ENCODE data around the gene EFEMP2. TPM values are rescaled to one million over a fixed set of nuclear protein-coding genes. Genes with fewer than 3 reads are reported as not detected.
"Not testable (repeated sequence)": the region's sequence is repeated elsewhere in the genome, so short reads cannot be mapped to it uniquely, and the experiment has no call there.

The EFEMP2 gene
- total RNA-seq, 1 experiment from 2014 or later = 25.3 TPM

DNA sequence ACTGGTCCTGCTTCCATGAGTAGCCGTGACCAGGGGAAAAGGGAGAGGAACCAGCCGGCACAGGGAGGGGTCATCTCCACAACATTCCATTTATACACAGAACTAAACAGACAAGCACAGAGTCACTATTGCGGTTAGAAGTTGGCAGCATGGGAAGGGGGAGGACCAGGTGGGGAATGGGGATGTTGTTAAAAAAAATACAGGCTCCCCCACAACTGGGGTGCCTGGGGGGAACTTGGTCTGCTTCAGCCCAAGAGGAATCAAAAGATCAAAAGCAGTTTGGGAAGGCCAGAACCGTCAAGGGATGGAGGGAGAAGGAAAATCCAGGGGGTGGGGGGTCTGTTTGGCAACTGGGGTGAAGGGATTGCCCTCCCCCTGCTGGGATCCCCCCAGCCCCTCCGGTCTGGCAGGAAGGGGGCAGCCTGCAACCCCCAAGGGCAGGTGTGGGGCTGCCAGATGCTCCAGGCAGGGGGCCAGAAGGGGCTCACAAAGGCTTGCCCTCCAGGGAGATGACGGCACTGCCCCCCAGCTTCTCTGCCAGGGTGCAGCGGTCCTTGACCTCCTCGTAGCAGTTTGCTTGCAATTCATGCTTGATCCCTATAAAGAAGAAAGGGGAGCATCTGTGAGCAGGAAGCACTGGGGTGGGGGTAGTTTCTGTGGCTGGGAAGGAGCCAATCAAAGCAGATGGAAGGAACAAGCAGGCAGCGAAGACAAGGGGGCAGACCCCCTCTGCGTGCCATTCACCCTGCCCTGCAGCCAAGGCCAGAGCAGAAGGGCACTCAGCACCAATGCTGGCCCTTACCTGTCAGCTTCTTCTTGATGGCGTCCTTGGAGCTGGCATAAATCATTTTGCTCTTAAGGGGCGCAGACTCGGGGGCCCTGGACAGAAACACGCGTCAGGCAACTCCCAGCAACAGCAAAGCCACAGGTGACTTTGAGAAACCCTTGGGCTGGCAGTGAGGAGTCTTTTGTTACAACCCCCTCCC, 17.5 kb downstream of the EFEMP2 start:
- DNase-seq (ENCODE audit: low read depth) = no peak

DNA sequence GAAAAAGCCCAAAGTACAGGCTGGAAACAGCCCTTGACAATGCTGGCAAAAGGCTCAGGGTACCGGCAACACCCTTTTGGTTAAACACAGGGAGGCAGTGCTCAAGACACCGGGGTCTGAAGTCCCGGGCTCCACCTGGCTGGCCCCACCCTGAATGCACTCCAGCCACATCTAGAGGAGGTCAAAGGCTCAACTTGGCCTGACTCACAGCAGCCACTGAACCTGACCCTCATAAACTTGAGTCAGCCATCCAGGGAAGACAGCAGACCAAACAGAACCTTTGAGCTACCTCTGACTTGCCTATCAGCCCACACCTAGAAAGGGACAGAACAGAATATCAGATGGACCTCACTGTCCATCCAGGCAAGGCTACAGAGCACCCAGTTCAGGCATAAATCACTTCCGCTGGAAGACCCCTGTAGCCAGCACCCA, 18.4 kb downstream of the EFEMP2 start:
- no peak for DNase-seq (ENCODE audit: low read depth)

DNA sequence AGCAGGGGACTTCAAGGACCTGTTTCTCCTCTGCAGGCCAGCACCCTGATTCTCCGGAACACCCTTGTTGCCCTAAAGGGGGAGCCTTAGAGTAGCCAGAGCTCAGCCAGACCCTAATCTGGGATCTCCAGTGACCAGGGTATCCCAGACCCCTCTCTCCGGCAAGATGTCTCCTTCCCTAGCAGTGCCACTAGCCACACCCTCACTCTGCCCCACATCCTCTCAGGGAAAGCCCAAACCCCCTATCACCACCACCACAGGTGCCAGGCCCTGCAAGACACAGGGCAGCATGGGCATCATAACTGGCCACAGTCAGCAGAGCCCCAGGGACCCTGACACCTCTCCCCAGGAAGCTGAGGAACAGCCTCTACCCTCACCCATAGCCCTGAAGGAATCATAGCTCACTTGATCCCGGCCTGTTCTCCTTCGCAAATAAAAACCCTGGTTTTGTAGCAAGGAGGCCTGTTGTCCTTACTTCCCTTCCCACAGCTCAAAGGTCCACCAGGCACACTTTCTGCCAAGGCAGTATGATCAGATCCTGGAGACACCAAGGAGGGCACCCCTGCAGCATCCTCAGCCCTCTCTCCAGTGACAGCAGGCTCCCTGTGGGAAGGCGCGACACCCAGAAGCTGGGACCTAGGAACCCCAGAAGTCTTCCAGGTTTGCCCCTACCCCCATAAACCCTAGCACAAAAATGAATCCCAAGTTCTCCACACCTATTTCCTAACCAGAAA, 19.2 kb downstream of the EFEMP2 start:
- DNase-seq (ENCODE audit: low read depth) = no peak

DNA sequence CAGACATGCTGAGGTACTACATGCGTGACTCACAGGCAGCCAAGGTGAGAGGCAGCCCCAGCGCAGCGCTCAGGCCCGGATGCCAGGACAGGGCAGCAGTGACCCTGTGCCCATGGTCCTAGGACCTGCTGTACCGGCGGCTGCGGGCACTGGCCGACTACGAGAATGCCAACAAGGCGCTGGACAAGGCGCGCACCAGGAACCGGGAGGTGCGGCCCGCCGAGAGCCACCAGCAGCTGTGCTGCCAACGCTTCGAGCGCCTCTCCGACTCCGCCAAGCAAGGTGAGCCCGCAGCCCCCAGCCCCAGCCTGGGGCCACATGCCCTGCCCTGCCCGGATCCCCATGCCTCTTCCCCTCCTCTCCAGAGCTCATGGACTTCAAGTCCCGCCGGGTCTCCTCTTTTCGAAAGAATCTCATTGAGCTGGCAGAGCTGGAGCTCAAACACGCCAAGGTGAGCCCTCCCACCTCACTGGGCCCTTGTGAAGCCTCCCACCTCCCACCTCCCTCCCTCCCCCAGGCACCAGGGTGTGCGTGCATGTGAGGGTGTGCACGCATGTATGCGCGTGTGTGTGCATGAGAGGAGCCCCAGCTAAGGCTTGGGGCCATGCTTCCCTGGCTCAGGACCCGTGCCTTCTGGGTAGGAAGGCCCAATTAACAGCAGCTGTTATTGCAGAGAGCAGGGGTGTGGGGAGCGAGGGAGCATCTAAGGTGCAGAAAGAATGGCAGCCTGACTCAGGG, 19.9 kb downstream of the EFEMP2 start:
- peak; percentile 39 for DNase-seq (ENCODE audit: low read depth)

DNA sequence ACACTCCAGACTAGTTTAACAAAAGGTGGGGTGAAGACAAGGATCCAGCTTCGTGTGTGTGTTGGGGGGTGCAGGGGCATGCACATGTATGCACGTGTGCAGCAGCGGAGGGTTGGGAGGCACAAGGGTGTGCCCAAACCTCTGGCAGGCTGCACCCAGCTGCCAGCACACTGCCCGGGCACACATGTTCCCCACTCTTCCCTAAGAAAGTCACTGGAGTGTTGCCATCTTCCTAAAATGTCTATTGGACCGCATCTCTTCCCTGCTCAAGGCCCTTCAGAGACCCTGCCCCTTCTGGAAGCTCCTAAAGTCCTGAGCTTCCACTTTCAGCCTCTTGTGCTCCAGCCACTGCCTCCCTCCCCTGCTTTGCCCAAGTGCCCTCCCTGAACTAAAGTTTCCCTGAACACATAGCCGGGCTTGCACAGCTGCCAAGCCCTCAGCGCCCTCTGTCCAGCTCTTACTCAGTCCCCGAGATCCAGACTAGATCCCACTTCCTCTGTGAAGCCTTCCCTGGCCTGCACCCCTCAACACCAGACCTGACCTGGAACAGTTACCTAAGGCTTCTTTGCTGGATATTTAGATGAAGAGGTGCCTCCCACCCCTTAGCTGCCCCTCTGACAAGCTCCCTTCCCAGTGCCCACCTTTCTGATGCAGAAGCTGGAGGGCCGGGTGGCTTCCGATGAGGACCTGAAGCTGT, 20.6 kb downstream of the EFEMP2 start:
- DNase-seq (ENCODE audit: low read depth) = peak; percentile 54

DNA sequence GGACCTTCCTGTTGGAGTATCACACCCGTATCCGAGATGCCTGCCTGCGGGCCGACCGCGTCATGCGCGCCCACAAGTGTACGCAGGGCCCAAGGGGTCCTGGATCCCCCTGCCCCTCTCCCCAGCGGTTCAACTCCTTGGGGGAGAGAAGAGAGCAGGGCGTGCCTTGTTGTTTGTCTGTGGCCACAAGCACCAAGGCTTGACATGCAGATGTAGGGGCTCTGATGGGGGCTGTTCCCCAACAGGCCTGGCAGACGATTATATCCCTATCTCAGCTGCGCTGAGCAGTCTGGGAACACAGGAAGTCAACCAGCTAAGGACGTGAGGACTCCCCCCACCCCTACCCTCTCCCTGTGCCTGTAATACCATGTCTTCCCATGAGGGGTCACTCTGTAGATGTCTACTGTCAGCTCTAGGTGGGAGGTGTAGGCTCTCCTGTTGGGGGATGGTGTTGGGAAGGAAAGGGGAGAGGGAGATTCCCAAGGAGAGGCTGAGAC, 21.5 kb downstream of the EFEMP2 start:
- peak; percentile 46 for DNase-seq (ENCODE audit: low read depth)

DNA sequence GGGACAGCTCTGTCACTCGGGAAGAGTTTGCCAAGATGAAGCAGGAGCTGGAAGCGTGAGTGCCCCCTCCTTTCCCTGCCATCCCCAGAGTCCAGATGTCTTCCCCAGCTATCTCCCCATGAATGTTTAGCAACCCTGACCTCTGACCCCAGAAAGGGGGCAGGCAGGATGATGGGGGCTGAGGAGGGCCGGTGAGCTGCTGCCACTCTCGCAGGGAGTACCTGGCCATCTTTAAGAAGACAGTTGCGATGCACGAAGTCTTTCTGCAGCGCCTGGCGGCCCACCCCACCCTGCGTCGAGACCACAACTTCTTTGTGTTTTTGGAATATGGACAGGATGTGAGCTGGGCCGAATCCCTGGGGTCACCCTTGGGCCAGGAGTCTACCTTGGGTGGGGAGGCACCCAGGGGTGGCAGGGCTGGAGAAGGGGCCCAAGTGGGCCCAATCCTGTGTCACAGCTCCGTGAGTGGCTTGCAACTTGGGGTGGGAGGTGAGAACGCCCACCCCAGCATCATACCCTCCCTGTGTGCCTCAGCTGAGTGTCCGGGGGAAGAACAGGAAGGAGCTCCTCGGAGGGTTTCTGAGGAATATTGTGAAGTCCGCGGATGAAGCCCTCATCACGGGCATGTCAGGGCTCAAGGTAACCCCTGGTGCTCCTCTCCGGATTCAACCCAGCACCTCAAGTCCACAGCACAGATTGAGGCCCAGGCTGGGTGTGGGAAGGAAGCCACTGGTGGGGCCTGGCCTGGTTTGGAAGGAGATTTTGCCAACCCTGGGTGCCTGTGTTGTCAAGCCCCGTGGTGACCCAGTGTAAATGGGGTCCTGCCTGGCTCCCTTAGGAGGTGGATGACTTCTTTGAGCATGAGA, 22.1 kb downstream of the EFEMP2 start:
- peak; percentile 30 for DNase-seq (ENCODE audit: low read depth)

DNA sequence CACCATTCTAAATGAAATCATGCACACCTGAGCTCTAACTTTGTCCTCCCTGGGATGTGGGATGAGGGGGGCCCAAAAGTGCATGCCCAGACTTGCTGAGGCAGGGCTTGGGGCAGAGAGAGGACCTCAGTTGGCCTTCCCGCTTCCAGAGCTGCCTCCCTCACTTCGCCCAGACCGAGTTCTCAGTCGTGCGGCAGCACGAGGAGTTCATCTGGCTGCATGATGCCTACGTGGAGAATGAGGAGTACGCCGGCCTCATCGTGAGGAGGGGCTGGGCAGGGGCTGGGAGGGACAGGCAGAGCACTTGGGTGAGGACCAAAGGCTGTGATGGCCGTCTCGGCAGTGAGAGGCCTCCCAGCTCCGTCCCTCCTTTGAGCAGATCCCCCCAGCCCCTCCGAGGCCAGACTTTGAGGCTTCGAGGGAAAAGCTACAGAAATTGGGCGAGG, 22.8 kb downstream of the EFEMP2 start:
- no peak for DNase-seq (ENCODE audit: low read depth)

DNA sequence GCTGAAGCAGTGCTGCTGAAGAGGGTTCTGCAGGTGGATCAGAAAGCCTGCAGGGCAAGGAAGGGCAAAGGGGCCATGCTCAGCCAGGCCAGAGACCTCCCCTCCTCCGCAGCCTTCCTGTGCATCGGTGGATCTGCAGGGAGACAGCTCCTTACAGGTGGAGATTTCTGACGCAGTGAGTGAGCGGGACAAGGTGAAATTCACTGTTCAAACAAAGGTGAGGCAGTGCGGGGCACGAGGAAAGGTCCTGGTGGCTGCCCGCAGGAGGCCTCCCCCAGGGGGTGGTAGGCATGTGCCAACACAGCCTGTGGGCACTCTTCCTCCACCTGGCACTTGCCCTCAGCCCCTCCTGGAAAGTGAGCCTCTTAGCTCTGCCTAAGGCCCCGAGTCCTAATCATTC, 23.2 kb downstream of the EFEMP2 start:
- DNase-seq (ENCODE audit: low read depth) = no peak

DNA sequence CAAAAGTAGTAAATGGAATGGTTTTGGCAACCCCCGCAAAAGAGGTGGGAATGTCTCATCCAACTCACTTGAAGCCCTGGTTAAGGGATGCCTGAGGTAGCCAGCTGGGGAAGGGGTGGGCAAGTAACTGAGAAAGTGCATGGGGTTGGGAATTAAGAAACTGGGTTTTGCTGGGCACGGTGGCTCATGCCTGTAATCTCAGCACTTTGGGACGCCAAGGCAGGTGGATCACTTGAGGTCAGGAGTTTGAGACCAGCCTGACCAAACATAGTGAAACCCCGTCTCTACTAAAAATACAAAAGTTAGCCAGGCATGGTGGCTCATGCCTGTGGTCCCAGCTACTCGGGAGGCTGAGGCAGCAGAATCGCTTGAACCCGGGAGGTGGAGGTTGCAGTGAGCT, 23.9 kb downstream of the EFEMP2 start:
- DNase-seq (ENCODE audit: low read depth) = not testable (repeated sequence)

DNA sequence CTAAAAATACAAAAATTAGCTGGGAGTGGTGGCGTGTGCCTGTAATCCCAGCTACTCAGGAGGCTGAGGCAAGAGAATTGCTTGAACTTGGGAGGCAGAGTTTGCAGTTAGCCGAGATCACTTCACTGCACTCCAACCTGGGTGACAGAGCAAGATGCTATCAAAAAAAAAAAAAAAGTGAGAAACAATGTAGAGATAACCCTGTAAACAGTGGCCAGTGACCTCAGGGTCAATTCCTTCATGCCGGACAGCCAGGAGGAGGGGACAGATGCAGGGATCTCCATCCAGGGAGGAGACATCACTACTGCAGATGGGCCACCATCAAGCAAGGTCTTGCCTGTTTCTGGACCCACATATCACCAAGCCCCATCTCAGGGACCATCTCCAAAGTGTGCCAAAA, 24.9 kb downstream of the EFEMP2 start:
- DNase-seq (ENCODE audit: low read depth) = no peak

DNA sequence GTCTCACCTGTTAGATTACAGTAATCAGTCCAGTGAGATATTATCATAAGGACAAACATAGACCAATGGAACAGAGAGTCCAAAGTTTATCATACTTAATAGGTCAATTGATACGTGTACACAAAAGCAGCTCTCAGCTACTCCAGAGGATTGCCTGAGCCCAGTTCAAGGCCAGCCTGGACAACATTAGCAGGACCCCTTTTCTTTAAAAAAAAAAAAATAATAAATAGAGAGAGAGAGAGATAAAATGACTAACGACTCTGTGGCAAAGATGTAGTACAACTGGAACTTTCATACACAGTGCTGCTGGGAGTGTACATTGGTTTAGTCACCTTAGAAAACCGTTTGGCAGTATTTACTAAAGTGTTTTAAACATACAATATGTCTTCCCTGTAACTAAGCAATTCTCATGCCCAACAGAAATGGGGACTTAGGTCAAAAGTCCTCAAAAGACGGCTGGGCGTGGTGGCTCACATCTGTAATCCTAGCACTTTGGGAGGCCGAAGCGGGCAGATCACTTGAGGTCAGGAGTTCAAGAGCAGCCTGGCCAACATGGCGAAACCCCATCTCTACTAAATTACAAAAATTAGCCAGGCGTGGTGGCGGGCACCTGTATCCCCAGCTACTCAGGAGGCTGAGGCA, 28.2 kb downstream of the EFEMP2 start:
- DNase-seq (ENCODE audit: low read depth) = no peak

DNA sequence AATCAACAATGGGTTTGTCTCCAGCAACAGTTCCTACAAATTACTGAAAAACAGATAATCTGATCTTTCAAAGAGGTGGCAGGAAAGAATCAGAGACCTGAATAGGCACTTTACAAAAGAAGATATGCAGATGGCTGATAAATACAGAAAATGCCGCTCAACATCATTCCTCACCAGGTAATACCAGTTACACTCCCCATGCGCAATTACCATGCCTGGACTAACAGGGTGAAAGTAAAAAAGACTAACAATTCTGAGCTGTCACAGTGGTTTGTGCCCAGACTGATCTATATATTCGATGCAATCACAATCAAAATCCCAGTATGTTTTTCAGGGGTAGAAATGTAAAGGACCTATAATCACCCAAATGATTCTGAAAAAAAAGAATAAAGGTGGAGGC, 28.8 kb downstream of the EFEMP2 start:
- DNase-seq (ENCODE audit: low read depth) = no peak

DNA sequence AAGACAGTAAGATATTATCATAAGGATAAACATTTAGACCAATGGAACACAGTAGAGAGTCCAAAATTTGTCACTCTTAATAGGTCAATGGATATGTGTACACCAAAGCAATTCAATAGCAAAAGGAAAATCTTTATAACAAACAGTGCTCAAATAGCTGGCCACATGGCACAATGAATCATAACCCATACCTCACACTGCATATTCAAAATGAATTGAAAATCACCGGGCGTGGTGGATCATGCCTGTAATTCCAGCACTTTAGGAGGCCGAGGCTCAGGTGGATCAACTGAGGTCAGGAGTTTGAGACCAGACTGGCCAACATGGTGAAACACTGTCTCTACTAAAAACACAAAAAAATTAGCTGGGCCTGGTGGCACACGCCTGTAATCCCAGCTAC, 30.5 kb downstream of the EFEMP2 start:
- DNase-seq (ENCODE audit: low read depth) = no peak

DNA sequence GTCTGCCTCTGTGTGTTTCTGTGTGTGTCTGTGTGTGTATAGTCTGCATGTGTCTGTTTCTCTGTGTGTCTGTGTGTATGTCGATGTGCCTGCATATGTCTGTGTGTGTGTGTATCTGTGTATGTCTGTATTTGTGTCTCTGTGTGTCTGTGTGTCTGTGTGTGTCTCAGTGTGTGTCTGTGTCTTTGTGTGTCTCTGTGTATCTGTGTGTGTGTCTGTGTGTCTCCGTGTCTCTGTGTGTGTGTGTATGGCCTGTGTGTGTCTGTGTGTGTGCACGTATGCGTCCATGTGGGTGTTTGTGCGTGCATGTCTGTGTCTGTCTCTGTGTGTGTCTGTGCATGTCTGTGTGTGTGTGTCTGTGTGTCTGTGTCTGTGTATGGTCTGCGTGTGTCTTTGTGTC, 38.4 kb downstream of the EFEMP2 start:
- DNase-seq (ENCODE audit: low read depth) = no peak

DNA sequence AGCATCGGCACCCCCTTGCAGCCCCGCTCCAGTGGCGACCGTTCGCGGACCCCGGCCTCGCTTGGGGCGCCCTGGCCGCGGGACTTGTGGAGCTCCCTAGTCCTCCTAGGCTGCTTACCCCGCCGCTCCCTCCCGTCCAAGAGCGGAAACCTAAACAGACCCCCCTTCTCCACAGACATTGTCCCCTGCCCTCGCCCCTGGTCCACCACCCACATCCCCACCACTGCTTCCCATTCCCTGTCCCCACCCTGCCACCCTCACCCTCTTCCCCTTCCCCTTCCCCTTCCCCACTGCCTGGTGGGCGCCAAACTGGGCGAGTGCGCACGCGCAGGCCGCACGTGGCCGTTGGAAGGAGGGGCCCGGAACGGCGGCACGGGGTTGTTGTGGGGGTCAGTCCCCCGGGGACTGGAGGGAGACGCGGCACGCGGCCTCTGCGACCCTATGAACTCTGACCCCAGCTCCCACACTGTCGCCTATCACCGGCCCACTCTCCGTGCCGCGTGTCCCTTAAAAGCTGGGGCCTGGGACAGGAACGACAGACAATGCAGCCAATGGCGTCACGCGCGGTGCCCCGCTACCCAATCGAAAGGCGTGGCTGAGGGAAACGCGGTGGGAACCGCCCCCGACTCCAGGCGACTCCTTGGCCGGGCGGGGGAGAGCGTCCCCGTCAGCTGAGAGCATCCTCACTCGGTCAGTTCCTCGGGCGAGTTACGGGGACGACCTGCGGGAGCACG, 39.1 kb downstream of the EFEMP2 start, which contains the start of gene SNX32:
TSS of gene SNX32 (plus strand) at position 667 of the 734 bp plus-strand sequence. CDS start 103 bp downstream, outside the sequence.
- DNase-seq (ENCODE audit: low read depth) = peak; percentile 89

DNA sequence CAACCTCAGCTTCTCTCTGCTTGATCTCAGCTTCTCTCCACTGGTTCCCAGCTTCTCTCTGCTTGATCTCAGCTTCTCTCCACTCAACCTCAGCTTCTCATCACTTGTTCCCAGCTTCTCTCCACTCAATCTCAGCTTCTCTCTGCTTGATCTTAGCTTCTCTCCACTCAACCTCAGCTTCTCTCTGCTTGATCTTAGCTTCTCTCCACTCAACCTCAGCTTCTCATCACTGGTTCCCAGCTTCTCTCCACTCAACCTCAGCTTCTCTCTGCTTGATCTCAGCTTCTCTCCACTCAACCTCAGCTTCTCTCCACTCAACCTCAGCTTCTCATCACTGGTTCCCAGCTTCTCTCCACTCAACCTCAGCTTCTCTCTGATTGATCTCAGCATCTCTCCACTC, 40.4 kb downstream of the EFEMP2 start:
- not testable (repeated sequence) for DNase-seq (ENCODE audit: low read depth)

DNA sequence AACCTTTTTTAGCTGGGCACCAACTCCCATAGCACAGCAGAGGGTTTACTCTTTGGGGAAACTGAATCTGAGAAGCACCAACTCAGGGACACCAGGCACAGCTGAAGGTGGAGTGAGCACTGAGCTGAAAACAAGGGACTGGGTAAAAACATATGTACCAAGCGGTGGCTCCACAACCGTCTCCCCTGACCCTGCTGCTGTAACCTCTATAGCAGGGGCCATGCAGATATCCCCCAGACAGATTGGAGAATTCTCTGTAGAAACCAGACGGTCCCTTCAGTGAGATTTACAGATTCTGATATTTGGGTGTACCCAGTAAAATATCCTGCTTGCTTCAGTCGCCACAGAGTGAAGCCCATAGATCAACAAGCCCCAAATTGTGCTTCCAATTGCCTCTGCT, 43.1 kb downstream of the EFEMP2 start:
- no peak for DNase-seq (ENCODE audit: low read depth)
